ENCODE measurements around the gene EHBP1.
A peak's percentile ranks its signal among the peaks of the same experiment; 100 is the strongest.

DNA sequence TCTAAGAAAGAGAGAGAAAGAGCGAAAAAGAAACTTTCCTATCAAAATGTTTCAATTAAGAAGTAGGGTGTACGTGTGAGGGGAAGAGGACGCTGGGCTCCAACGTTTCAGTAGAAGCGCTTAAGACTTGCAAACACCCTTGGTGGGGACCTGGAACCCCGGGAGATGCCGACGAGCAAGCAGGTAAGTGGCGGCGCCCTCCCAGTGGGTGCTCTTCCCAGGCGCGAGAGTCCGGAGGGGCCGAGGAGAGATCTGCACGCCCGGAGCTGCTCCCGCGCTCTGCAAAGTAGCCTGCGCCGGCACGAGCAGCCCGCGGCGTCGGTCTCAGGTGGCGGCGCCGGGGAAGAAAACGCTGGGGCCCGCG is 344.4 kb downstream of the EHBP1 start:
- TF ChIP-seq, protein P1, sequence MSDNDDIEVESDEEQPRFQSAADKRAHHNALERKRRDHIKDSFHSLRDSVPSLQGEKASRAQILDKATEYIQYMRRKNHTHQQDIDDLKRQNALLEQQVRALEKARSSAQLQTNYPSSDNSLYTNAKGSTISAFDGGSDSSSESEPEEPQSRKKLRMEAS (IDR thresholded peaks at IDR 0.05), result peak; percentile 43; the same call in 1 of the 2 replicates
- TF ChIP-seq EP300 (IDR thresholded peaks at IDR 0.05; ENCODE audit: borderline replicate concordance) (no peak), TEAD4 (IDR thresholded peaks at IDR 0.05) (no peak), TAF1 (IDR thresholded peaks at IDR 0.05; ENCODE audit: low read depth) (no peak), EGR1 (IDR thresholded peaks at IDR 0.05) (no peak), CREB1 (IDR thresholded peaks at IDR 0.05; ENCODE audit: low read depth) (no peak)
- TF ChIP-seq, protein P2, sequence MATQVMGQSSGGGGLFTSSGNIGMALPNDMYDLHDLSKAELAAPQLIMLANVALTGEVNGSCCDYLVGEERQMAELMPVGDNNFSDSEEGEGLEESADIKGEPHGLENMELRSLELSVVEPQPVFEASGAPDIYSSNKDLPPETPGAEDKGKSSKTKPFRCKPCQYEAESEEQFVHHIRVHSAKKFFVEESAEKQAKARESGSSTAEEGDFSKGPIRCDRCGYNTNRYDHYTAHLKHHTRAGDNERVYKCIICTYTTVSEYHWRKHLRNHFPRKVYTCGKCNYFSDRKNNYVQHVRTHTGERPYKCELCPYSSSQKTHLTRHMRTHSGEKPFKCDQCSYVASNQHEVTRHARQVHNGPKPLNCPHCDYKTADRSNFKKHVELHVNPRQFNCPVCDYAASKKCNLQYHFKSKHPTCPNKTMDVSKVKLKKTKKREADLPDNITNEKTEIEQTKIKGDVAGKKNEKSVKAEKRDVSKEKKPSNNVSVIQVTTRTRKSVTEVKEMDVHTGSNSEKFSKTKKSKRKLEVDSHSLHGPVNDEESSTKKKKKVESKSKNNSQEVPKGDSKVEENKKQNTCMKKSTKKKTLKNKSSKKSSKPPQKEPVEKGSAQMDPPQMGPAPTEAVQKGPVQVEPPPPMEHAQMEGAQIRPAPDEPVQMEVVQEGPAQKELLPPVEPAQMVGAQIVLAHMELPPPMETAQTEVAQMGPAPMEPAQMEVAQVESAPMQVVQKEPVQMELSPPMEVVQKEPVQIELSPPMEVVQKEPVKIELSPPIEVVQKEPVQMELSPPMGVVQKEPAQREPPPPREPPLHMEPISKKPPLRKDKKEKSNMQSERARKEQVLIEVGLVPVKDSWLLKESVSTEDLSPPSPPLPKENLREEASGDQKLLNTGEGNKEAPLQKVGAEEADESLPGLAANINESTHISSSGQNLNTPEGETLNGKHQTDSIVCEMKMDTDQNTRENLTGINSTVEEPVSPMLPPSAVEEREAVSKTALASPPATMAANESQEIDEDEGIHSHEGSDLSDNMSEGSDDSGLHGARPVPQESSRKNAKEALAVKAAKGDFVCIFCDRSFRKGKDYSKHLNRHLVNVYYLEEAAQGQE (IDR thresholded peaks at IDR 0.05; ENCODE audit: low read depth), result no peak
